Measurements from ENCODE around the gene KLHL22. TPM values are rescaled to one million over a fixed set of nuclear protein-coding genes. Genes with fewer than 3 reads are reported as not detected.
"Not testable (repeated sequence)": the region's sequence is repeated elsewhere in the genome, so short reads cannot be mapped to it uniquely, and the experiment has no call there.

KLHL22 gene
- total RNA-seq, 1 donor from 2014 or later = 21.9 TPM

DNA sequence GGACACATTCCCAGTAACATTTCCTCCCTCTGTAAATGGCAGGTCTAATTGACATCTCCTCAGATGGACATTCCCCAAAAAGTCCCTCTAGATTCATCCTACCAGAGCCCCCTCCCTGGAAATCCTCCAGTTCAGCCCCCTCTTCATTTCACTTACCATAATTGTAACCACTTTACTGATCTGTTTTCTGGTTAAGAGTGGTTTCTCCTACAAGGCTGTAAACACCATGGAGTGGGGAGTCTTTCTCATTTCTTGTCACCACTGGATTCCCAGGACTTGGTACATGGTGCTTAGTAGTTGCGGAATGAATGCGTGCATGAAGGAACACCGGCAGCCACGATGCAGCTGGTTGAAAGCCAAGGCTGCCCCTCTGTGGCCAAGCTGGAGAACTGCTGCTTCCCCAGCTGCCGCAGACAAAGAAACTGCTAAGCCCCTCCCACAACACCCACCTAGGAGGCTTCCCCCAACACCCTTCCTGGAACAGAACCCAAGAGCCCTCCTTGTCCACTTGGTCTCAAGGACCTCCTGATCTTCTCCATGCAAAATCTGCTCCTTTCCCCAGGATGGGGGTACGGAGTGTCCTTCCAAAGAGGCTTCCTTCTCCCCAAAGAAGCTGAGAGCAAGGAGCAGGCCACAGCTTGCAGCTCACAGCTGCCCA is 39.4 kb downstream of the KLHL22 start:
- intact Hi-C loops (cut with micrococcal nuclease) = loop anchor here (1.0 kb wide), 5 partner anchors 19 to 299 kb away; no protein-coding TSS in a partner anchor
- peaks cover 3% of the 10 kb centered on the region for H3K27me3 Mint-ChIP-seq (ENCODE audit: insufficient read depth)
- H3K4me1 Mint-ChIP-seq (ENCODE audit: low read depth) = peaks cover 14% of the 10 kb centered on the region
- no peak overlapping the region for H3K4me3 Mint-ChIP-seq
- H3K27ac Mint-ChIP-seq = peak overlapping the region; percentile 40
- no peaks in the 10 kb centered on the region for H3K9me3 Mint-ChIP-seq
- peak; percentile 66 for DNase-seq (ENCODE audit: low spot score)
- H3K36me3 Mint-ChIP-seq (ENCODE audit: low read depth) = peaks cover 11% of the 10 kb centered on the region

GRCh38 chr22:20455709-20456063 is 39.9 kb downstream of the KLHL22 start:
- Mint-ChIP-seq H3K4me1 (ENCODE audit: low read depth) (peaks cover 14% of the 10 kb centered on the region), H3K36me3 (ENCODE audit: low read depth) (peaks cover 11% of the 10 kb centered on the region), H3K27me3 (ENCODE audit: insufficient read depth) (peaks cover 3% of the 10 kb centered on the region), H3K9me3 (no peaks in the 10 kb centered on the region), H3K27ac (no peak overlapping the region), H3K4me3 (no peak overlapping the region)
- no peak for DNase-seq (ENCODE audit: low spot score)
- intact Hi-C loops (cut with micrococcal nuclease) = loop anchor here (1.0 kb wide), 5 partner anchors 20 to 298 kb away; no protein-coding TSS in a partner anchor

DNA sequence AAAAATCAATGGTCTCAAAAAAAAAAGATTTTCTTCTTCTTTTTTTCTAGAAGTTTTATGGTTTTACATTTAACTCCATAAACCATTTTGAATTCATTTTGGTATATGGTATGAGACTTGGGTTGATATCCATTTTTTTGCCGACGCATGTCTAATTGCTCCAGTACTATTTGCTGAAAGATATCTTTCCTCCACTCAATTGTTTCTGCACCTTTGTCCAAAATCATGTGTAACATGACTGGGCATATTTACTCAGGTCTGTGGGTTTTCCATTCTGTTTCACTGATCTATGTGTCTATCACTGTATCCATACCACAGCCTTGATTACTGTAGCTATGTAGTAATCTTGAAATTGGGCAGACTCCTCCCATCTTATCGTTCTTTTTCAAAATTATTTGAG is 42.4 kb downstream of the KLHL22 start:
- Mint-ChIP-seq H3K4me3 (no peak overlapping the region), H3K4me1 (ENCODE audit: low read depth) (peaks cover 14% of the 10 kb centered on the region), H3K36me3 (ENCODE audit: low read depth) (peaks cover 10% of the 10 kb centered on the region), H3K27me3 (ENCODE audit: insufficient read depth) (peaks cover 3% of the 10 kb centered on the region), H3K27ac (no peak overlapping the region), H3K9me3 (no peaks in the 10 kb centered on the region)
- DNase-seq (ENCODE audit: low spot score) = no peak
- intact Hi-C loops (cut with micrococcal nuclease) = no loop called here

GRCh38 chr22:20451920-20452319 is 43.7 kb downstream of the KLHL22 start:
- H3K36me3 Mint-ChIP-seq (ENCODE audit: low read depth) = peaks cover 10% of the 10 kb centered on the region
- peaks cover 13% of the 10 kb centered on the region for H3K4me1 Mint-ChIP-seq (ENCODE audit: low read depth)
- no peak overlapping the region for H3K27ac Mint-ChIP-seq
- no peaks in the 10 kb centered on the region for H3K9me3 Mint-ChIP-seq
- no peak overlapping the region for H3K4me3 Mint-ChIP-seq
- intact Hi-C loops (cut with micrococcal nuclease) = no loop called here
- DNase-seq (ENCODE audit: low spot score) = no peak
- H3K27me3 Mint-ChIP-seq (ENCODE audit: insufficient read depth) = peaks cover 3% of the 10 kb centered on the region

GRCh38 chr22:20451129-20451778 is 44.3 kb downstream of the KLHL22 start:
- intact Hi-C loops (cut with micrococcal nuclease); H3K27me3 Mint-ChIP-seq (ENCODE audit: insufficient read depth); H3K4me1 Mint-ChIP-seq (ENCODE audit: low read depth); DNase-seq (ENCODE audit: low spot score); H3K4me3 Mint-ChIP-seq; H3K27ac Mint-ChIP-seq; H3K9me3 Mint-ChIP-seq: not testable (repeated sequence)
- peaks cover 12% of the 10 kb centered on the region for H3K36me3 Mint-ChIP-seq (ENCODE audit: low read depth)

DNA sequence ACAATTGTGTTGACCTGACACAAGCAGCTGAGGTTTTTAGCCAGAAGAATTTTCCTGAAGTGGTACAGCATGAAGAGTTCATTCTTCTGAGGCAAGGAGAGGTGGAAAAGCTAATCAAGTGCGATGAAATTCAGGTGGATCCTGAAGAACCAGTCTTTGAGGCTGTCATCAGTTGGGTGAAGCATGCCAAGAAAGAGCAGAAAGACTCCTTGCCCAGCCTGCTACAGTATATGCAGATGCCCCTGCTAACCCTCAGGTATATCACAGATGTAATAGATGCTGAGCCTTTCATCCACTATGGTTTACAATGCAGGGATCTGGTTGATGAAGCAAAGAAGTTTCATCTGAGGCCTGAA is 45.1 kb downstream of the KLHL22 start:
- no peak for DNase-seq (ENCODE audit: low spot score)
- no peaks in the 10 kb centered on the region for H3K9me3 Mint-ChIP-seq
- no peak overlapping the region for H3K4me3 Mint-ChIP-seq
- no peak overlapping the region for H3K27ac Mint-ChIP-seq
- no peaks in the 10 kb centered on the region for H3K4me1 Mint-ChIP-seq (ENCODE audit: low read depth)
- intact Hi-C loops (cut with micrococcal nuclease) = no loop called here
- H3K36me3 Mint-ChIP-seq (ENCODE audit: low read depth) = peaks cover 7% of the 10 kb centered on the region
- H3K27me3 Mint-ChIP-seq (ENCODE audit: insufficient read depth) = peaks cover 3% of the 10 kb centered on the region

GRCh38 chr22:20449819-20450550 is 45.6 kb downstream of the KLHL22 start:
- Mint-ChIP-seq H3K27ac (no peak overlapping the region), H3K9me3 (no peaks in the 10 kb centered on the region), H3K36me3 (ENCODE audit: low read depth) (peaks cover 3% of the 10 kb centered on the region), H3K4me1 (ENCODE audit: low read depth) (no peaks in the 10 kb centered on the region), H3K4me3 (no peak overlapping the region), H3K27me3 (ENCODE audit: insufficient read depth) (no peaks in the 10 kb centered on the region)
- DNase-seq (ENCODE audit: low spot score) = no peak
- intact Hi-C loops (cut with micrococcal nuclease) = no loop called here

DNA sequence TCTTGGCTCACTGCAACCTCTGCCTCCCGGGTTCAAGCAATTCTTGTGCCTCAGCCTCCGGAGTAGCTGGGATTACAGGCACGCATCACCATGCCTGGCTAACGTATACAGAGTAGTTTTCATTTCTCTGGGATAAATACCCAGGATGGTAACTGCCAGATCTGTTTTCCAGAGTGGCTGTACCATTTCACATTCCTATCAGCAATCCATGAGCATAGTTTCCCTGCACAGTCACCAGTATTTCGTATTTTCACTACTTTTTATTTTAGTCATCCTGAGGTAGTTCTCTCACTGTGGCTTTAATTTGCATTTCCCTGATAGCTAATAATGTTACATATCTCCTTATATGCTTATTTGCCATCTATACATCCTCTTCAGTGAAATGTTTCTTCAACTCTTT is 47.0 kb downstream of the KLHL22 start:
- H3K4me3 Mint-ChIP-seq = no peak overlapping the region
- no peak for DNase-seq (ENCODE audit: low spot score)
- H3K36me3 Mint-ChIP-seq (ENCODE audit: low read depth) = peaks cover 6% of the 10 kb centered on the region
- no peaks in the 10 kb centered on the region for H3K9me3 Mint-ChIP-seq
- intact Hi-C loops (cut with micrococcal nuclease) = no loop called here
- H3K27me3 Mint-ChIP-seq (ENCODE audit: insufficient read depth) = no peaks in the 10 kb centered on the region
- H3K27ac Mint-ChIP-seq = no peak overlapping the region
- H3K4me1 Mint-ChIP-seq (ENCODE audit: low read depth) = no peaks in the 10 kb centered on the region

DNA sequence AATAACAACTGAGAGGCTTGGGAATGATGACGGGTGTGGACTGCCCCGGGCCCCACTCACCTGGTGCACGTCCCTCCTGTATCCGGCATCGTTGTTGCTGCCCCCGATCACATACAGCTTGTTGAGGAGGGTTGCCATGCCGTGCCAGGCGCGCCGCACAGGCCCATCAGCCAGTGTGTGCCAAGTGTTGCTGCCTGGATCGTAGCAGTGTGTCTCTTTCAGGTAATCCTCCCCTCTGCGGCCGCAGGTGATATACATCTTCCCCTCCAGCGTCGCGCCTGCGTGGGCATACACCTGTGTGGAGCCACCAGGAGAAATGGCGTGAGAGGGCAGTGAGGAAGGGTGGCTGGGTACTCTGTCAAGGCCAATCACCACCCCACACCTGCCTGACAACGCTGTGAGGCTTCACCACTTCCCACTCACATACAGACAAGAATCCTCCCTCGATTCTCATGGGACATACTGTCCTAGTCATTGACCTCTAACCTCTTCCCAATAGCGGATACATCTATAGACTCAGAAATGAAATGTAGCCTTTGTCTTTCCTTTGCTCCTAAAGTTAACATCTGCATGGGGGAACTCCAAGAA is 49.1 kb downstream of the KLHL22 start:
- intact Hi-C loops (cut with micrococcal nuclease) = no loop called here
- peaks cover 10% of the 10 kb centered on the region for H3K36me3 Mint-ChIP-seq (ENCODE audit: low read depth)

GRCh38 chr22:20444325-20444724 is 51.3 kb downstream of the KLHL22 start:
- Mint-ChIP-seq H3K27me3 (ENCODE audit: insufficient read depth) (peaks cover 3% of the 10 kb centered on the region), H3K4me1 (ENCODE audit: low read depth) (no peaks in the 10 kb centered on the region), H3K36me3 (ENCODE audit: low read depth) (peaks cover 8% of the 10 kb centered on the region), H3K27ac (no peak overlapping the region), H3K9me3 (no peaks in the 10 kb centered on the region), H3K4me3 (no peak overlapping the region)
- DNase-seq (ENCODE audit: low spot score) = no peak
- intact Hi-C loops (cut with micrococcal nuclease) = no loop called here

More for the DNA sequence above, 49.1 kb downstream of the KLHL22 start:
- no peaks in the 10 kb centered on the region for H3K4me1 Mint-ChIP-seq (ENCODE audit: low read depth)
- no peaks in the 10 kb centered on the region for H3K9me3 Mint-ChIP-seq
- no peak overlapping the region for H3K4me3 Mint-ChIP-seq
- no peaks in the 10 kb centered on the region for H3K27me3 Mint-ChIP-seq (ENCODE audit: insufficient read depth)
- DNase-seq (ENCODE audit: low spot score) = no peak
- no peak overlapping the region for H3K27ac Mint-ChIP-seq

DNA sequence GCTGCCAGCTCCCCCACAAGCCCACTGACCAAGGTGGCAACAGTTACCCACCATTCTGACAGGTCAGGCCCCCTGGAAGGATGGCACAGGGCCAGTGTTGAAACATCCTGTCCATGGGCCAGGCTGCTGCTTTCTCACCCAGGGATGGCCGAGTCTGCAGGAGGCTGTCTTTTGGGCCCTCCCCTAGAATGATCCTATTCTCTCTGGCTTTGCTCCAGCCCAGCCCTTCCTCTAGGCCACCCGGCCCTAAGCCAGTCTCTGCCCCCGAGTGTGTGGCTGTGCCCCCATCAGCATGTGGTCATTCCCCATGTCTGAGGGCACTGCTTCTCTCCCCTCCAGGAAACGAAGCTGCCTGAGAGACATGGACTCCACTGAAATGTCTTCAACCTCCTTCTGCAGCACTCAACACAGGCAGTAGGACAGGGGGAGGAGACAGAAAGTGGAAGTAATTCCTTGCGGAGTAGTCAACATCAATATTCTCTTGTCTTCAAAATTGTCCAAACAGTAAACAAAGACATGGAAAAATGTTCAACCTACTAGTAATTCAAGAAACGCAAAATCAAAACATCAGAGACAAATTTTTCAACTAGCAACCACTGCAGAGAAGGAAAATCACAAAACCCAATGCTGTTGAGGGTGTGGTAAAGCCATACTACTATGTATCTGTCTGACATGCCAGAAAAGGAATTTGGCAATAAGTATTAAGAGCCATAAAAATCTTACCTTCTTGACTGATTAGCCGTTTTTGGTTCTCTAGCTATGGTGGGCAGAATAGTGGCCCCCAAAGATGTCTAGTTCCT is 52.9 kb downstream of the KLHL22 start:
- no peak overlapping the region for H3K4me3 Mint-ChIP-seq
- H3K9me3 Mint-ChIP-seq = no peaks in the 10 kb centered on the region
- H3K27ac Mint-ChIP-seq = no peak overlapping the region
- H3K4me1 Mint-ChIP-seq (ENCODE audit: low read depth) = no peaks in the 10 kb centered on the region
- peaks cover 10% of the 10 kb centered on the region for H3K36me3 Mint-ChIP-seq (ENCODE audit: low read depth)
- no peak for DNase-seq (ENCODE audit: low spot score)
- peaks cover 16% of the 10 kb centered on the region for H3K27me3 Mint-ChIP-seq (ENCODE audit: insufficient read depth)
- intact Hi-C loops (cut with micrococcal nuclease) = no loop called here

GRCh38 chr22:20441631-20442484 is 53.7 kb downstream of the KLHL22 start:
- no peaks in the 10 kb centered on the region for H3K9me3 Mint-ChIP-seq
- H3K27me3 Mint-ChIP-seq (ENCODE audit: insufficient read depth) = peaks cover 21% of the 10 kb centered on the region
- intact Hi-C loops (cut with micrococcal nuclease) = no loop called here
- no peak for DNase-seq (ENCODE audit: low spot score)
- no peak overlapping the region for H3K27ac Mint-ChIP-seq
- peaks cover 13% of the 10 kb centered on the region for H3K36me3 Mint-ChIP-seq (ENCODE audit: low read depth)
- H3K4me3 Mint-ChIP-seq = no peak overlapping the region
- H3K4me1 Mint-ChIP-seq (ENCODE audit: low read depth) = peaks cover 4% of the 10 kb centered on the region
